ENCODE measurements around the gene PTPRK.
A peak's percentile ranks its signal among the peaks of the same experiment; 100 is the strongest.

Gene PTPRK

DNA sequence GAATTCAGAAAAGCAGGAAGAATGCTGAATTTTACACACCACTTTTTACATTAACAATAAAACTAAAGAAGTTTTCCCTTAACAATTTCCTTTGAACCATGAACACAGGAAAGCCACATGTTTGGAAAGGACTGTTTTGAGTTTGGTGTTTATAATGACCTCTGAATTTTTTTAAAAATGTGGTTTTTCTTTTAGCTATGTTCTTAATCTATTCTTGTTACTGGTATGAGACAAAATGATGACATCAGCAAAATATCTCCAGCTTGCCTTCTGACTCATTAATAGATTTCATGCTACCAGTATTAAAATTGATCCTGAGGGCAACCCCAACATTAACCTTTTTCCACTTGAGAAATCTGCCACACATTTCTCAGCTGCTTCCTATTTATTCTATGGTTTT is 402.0 kb downstream of the PTPRK start:
- Histone ChIP-seq H2AK5ac (ENCODE audit: low read length, severe bottlenecking) (no peak overlapping the region), H2BK15ac (ENCODE audit: low read depth, poor library complexity, severe bottlenecking) (no peak overlapping the region), H3K79me1 (replicated peaks; ENCODE audit: low read length, poor library complexity, severe bottlenecking) (peaks cover 8% of the 10 kb centered on the region), H2BK120ac (ENCODE audit: low read depth, low read length) (no peak overlapping the region), H4K8ac (ENCODE audit: low read length) (no peak overlapping the region), H3K4me3 (ENCODE audit: insufficient read depth in 1 of 2, low read depth in 1 of 2, low read length in 2 of 2) (no peak overlapping the region), H3K23ac (ENCODE audit: low read length in 2 of 2) (no peak overlapping the region), H2AFZ (ENCODE audit: low read depth, low read length) (no peak overlapping the region), H3K4me1 (ENCODE audit: control insufficient read depth, insufficient read depth, low read depth, low read length) (peaks cover 4% of the 10 kb centered on the region), H3K14ac (ENCODE audit: low read length in 2 of 2) (no peak overlapping the region), H3K4ac (ENCODE audit: low read depth in 1 of 2, low read length in 2 of 2) (no peak overlapping the region), H3K4me2 (ENCODE audit: low read length, poor library complexity, severe bottlenecking) (no peak overlapping the region), H3K18ac (ENCODE audit: low read depth in 1 of 2, low read length in 2 of 2) (no peak overlapping the region), H2BK12ac (ENCODE audit: low read length in 2 of 2) (no peak overlapping the region), H3K27me3 (ENCODE audit: control insufficient read depth in 1 of 2, insufficient read depth in 1 of 2, low read length in 2 of 2) (no peaks in the 10 kb centered on the region), H3K9me3 (ENCODE audit: control insufficient read depth, low read length) (no peaks in the 10 kb centered on the region), H3K36me3 (ENCODE audit: control insufficient read depth in 1 of 2, insufficient read depth in 2 of 2, low read depth in 1 of 2, low read length in 2 of 2) (no peaks in the 10 kb centered on the region), H2BK5ac (ENCODE audit: low read depth, low read length, poor library complexity, severe bottlenecking) (no peak overlapping the region), H4K91ac (ENCODE audit: low read length) (no peak overlapping the region), H3K27ac (ENCODE audit: low read length, poor library complexity, severe bottlenecking) (peak overlapping the region; percentile 57), H3K9ac (ENCODE audit: low read length) (no peak overlapping the region)
- peak; percentile 65 for DNase-seq

DNA sequence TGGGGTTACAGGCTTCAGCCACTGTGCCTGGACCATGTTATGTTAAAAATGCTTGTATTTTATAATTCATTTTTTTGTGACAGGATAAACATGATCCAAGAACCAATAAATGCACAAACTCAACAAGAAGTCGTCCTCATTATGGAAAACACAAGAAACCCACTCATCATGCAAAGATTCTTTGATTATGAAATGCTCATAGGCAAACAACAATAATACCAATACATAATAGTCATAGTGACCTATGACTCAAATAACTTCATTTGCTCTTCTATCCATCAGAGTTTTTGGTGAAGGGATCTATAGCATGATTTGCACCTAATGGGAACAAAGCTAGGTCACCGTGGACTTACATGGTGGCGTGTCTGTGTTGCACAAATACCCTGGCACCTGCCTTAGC is 402.5 kb downstream of the PTPRK start:
- H3K4me2 ChIP-seq (ENCODE audit: low read length, poor library complexity, severe bottlenecking) = no peak overlapping the region
- H3K9ac ChIP-seq (ENCODE audit: low read length) = no peak overlapping the region
- H3K36me3 ChIP-seq (ENCODE audit: control insufficient read depth in 1 of 2, insufficient read depth in 2 of 2, low read depth in 1 of 2, low read length in 2 of 2) = no peaks in the 10 kb centered on the region
- H2BK120ac ChIP-seq (ENCODE audit: low read depth, low read length) = no peak overlapping the region
- peaks cover 4% of the 10 kb centered on the region for H3K4me1 ChIP-seq (ENCODE audit: control insufficient read depth, insufficient read depth, low read depth, low read length)
- peak overlapping the region in 1 of 2 experiments; percentile 70 for H3K18ac ChIP-seq (ENCODE audit: low read depth in 1 of 2, low read length in 2 of 2)
- peak; percentile 10 for DNase-seq
- peaks cover 8% of the 10 kb centered on the region for H3K79me1 ChIP-seq (replicated peaks; ENCODE audit: low read length, poor library complexity, severe bottlenecking)
- H3K4ac ChIP-seq (ENCODE audit: low read depth in 1 of 2, low read length in 2 of 2) = no peak overlapping the region
- no peaks in the 10 kb centered on the region for H3K9me3 ChIP-seq (ENCODE audit: control insufficient read depth, low read length)
- no peak overlapping the region for H2AFZ ChIP-seq (ENCODE audit: low read depth, low read length)
- no peak overlapping the region for H2BK15ac ChIP-seq (ENCODE audit: low read depth, poor library complexity, severe bottlenecking)
- no peak overlapping the region for H4K91ac ChIP-seq (ENCODE audit: low read length)
- WGBS = 96% methylated on average over 3 of the region's 3 CpGs
- no peak overlapping the region for H4K8ac ChIP-seq (ENCODE audit: low read length)
- H3K27me3 ChIP-seq (ENCODE audit: control insufficient read depth in 1 of 2, insufficient read depth in 1 of 2, low read length in 2 of 2) = no peaks in the 10 kb centered on the region
- H3K23ac ChIP-seq (ENCODE audit: low read length in 2 of 2) = no peak overlapping the region
- no peak overlapping the region for H2BK5ac ChIP-seq (ENCODE audit: low read depth, low read length, poor library complexity, severe bottlenecking)
- H3K27ac ChIP-seq (ENCODE audit: low read length, poor library complexity, severe bottlenecking) = peak overlapping the region; percentile 57
- H2AK5ac ChIP-seq (ENCODE audit: low read length, severe bottlenecking) = no peak overlapping the region
- no peak overlapping the region for H3K4me3 ChIP-seq (ENCODE audit: insufficient read depth in 1 of 2, low read depth in 1 of 2, low read length in 2 of 2)
- no peak overlapping the region for H2BK12ac ChIP-seq (ENCODE audit: low read length in 2 of 2)
- H3K14ac ChIP-seq (ENCODE audit: low read length in 2 of 2) = no peak overlapping the region

DNA sequence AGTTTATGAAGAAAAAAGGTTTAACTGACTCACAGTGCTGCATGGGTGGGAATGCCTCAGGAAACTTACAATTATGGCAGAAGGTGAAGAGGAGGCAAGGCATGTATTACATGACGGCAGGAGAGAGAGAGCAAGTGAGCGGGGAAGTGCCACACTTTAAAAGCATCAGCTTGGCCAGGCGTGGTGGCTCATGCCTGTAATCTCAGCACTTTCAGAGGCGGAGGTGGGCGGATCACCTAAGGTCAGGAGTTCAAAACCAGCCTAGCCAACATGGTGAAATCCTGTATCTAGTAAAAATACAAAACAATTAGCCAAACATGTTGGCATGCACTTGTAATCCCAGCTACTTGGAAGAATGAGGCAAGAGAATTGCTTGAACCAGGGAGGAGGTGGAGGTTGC is 406.2 kb downstream of the PTPRK start:
- Histone ChIP-seq H3K9me3 (ENCODE audit: control insufficient read depth, low read length) (no peaks in the 10 kb centered on the region), H3K27me3 (ENCODE audit: control insufficient read depth in 1 of 2, insufficient read depth in 1 of 2, low read length in 2 of 2) (no peaks in the 10 kb centered on the region), H2BK15ac (ENCODE audit: low read depth, poor library complexity, severe bottlenecking) (no peak overlapping the region), H2BK12ac (ENCODE audit: low read length in 2 of 2) (peak overlapping the region in 1 of 2 experiments; percentile 39), H3K36me3 (ENCODE audit: control insufficient read depth in 1 of 2, insufficient read depth in 2 of 2, low read depth in 1 of 2, low read length in 2 of 2) (no peaks in the 10 kb centered on the region), H3K9ac (ENCODE audit: low read length) (no peak overlapping the region), H4K8ac (ENCODE audit: low read length) (no peak overlapping the region), H3K23ac (ENCODE audit: low read length in 2 of 2) (no peak overlapping the region), H2BK5ac (ENCODE audit: low read depth, low read length, poor library complexity, severe bottlenecking) (no peak overlapping the region), H4K91ac (ENCODE audit: low read length) (no peak overlapping the region), H3K14ac (ENCODE audit: low read length in 2 of 2) (peak overlapping the region in 1 of 2 experiments; percentile 60), H2BK120ac (ENCODE audit: low read depth, low read length) (no peak overlapping the region), H3K27ac (ENCODE audit: low read length, poor library complexity, severe bottlenecking) (no peak overlapping the region), H2AK5ac (ENCODE audit: low read length, severe bottlenecking) (no peak overlapping the region), H3K4me2 (ENCODE audit: low read length, poor library complexity, severe bottlenecking) (no peak overlapping the region), H3K18ac (ENCODE audit: low read depth in 1 of 2, low read length in 2 of 2) (peak overlapping the region in 1 of 2 experiments; percentile 76), H2AFZ (ENCODE audit: low read depth, low read length) (no peak overlapping the region), H3K4me3 (ENCODE audit: insufficient read depth in 1 of 2, low read depth in 1 of 2, low read length in 2 of 2) (no peak overlapping the region), H3K4me1 (ENCODE audit: control insufficient read depth, insufficient read depth, low read depth, low read length) (peaks cover 4% of the 10 kb centered on the region), H3K79me1 (replicated peaks; ENCODE audit: low read length, poor library complexity, severe bottlenecking) (peaks cover 14% of the 10 kb centered on the region), H3K4ac (ENCODE audit: low read depth in 1 of 2, low read length in 2 of 2) (no peak overlapping the region)
- no peak for DNase-seq
- WGBS = 97% methylated on average over 5 of the region's 5 CpGs

DNA sequence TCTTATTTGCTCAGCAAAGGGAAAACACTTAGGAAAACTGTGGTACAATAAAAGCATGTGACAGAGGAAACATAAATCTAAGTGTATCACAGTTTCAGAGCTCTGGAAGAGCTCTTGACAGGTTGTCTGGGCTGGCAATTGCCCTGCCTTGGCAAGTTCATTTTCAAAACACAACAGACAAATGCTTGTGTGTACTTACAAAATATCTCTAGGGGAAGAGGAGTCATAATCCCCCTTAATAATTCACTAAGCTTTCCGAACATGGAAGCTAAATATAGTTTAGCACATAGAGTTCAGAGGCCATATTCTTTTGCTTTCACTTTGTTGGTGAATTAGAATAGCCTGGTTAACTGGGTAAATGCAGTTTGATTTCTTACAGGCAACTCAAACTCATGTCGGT is 407.9 kb downstream of the PTPRK start:
- Histone ChIP-seq H3K4me1 (ENCODE audit: control insufficient read depth, insufficient read depth, low read depth, low read length) (peaks cover 2% of the 10 kb centered on the region), H2BK120ac (ENCODE audit: low read depth, low read length) (no peak overlapping the region), H3K4me3 (ENCODE audit: insufficient read depth in 1 of 2, low read depth in 1 of 2, low read length in 2 of 2) (peak overlapping the region in 1 of 2 experiments; percentile 65), H3K9ac (ENCODE audit: low read length) (peak overlapping the region; percentile 64), H3K4me2 (ENCODE audit: low read length, poor library complexity, severe bottlenecking) (peak overlapping the region; percentile 68), H3K14ac (ENCODE audit: low read length in 2 of 2) (no peak overlapping the region), H2AK5ac (ENCODE audit: low read length, severe bottlenecking) (no peak overlapping the region), H3K9me3 (ENCODE audit: control insufficient read depth, low read length) (no peaks in the 10 kb centered on the region), H3K79me1 (replicated peaks; ENCODE audit: low read length, poor library complexity, severe bottlenecking) (peaks cover 16% of the 10 kb centered on the region), H2BK5ac (ENCODE audit: low read depth, low read length, poor library complexity, severe bottlenecking) (no peak overlapping the region), H3K4ac (ENCODE audit: low read depth in 1 of 2, low read length in 2 of 2) (peak overlapping the region in 1 of 2 experiments; percentile 51), H3K36me3 (ENCODE audit: control insufficient read depth in 1 of 2, insufficient read depth in 2 of 2, low read depth in 1 of 2, low read length in 2 of 2) (no peaks in the 10 kb centered on the region), H2BK12ac (ENCODE audit: low read length in 2 of 2) (no peak overlapping the region), H2BK15ac (ENCODE audit: low read depth, poor library complexity, severe bottlenecking) (no peak overlapping the region), H3K18ac (ENCODE audit: low read depth in 1 of 2, low read length in 2 of 2) (no peak overlapping the region), H3K27me3 (ENCODE audit: control insufficient read depth in 1 of 2, insufficient read depth in 1 of 2, low read length in 2 of 2) (no peaks in the 10 kb centered on the region), H4K8ac (ENCODE audit: low read length) (no peak overlapping the region), H3K23ac (ENCODE audit: low read length in 2 of 2) (no peak overlapping the region), H2AFZ (ENCODE audit: low read depth, low read length) (no peak overlapping the region), H4K91ac (ENCODE audit: low read length) (no peak overlapping the region), H3K27ac (ENCODE audit: low read length, poor library complexity, severe bottlenecking) (peak overlapping the region; percentile 32)
- peak; percentile 59 for DNase-seq
- WGBS = 79% methylated on average over 1 of the region's 2 CpGs
